ENCODE results near the gene NLRP4.
"Not testable (repeated sequence)": the region's sequence is repeated elsewhere in the genome, so short reads cannot be mapped to it uniquely, and the experiment has no call there.

Gene NLRP4

DNA sequence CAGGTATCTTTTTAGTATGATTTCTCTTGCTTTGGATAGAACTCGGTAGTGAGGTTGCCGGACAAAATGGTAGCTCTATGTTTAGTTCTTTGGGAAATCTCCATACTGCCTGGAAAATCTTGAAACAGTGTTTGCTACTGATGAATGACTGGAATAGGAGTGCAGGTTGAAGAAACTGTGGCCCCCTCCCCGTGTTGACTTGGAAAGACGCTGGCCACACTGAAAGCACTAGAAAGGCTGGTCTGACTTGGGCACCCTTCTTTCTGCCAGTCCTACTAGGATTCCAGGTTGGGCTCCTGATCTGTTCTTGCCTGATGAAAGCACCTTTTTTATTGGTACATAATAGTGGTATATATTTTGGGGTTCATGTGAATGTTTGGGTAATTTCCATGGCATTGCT lies 46.3 kb downstream of the NLRP4 start:
- no peak for DNase-seq

DNA sequence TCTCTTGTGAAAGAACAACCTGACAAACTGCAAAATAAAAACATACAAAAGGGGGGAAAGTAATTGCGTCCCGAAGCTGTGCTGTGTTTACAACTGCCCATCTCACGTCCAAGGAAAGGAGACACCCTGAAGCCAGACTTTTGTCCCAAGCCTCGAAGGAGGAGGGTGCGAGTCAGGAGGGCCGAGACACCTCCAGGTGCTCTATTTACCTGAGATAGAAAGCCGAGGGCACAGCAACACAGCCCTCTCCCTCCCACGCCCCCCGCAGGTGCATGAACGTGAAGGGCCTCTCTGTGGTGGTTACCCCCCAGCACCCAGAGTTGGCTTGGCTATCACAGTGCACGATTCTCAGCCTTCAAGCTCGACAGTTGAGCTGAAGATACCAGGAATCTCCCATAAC lies 62.6 kb downstream of the NLRP4 start:
- no peak for DNase-seq

- DNase-seq = no peak
These were observed 65.2 kb downstream of the NLRP4 start for GRCh38 chr19:55901369-55902079.

- DNase-seq = no peak
These were observed 65.9 kb downstream of the NLRP4 start for GRCh38 chr19:55902080-55902751.

DNA sequence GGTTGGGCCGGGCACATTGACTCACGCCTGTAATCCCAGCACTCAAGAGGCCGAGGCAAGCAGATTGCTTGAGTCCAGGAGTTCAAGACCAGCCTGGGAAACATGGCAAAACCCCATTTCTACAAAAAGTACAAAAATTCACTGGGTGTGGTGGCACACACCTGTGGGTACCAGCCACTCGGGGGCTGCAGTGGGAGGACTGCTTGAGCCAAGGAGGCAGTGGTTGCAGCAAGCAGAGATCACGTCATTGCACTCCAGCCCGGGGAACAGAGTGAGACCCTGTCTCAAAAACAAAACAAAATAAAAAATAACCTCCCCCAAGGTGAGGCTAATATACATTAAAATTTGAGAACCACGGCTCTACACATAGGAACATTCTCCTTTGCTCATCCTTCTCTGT lies 70.9 kb downstream of the NLRP4 start:
- no peak for DNase-seq

DNA sequence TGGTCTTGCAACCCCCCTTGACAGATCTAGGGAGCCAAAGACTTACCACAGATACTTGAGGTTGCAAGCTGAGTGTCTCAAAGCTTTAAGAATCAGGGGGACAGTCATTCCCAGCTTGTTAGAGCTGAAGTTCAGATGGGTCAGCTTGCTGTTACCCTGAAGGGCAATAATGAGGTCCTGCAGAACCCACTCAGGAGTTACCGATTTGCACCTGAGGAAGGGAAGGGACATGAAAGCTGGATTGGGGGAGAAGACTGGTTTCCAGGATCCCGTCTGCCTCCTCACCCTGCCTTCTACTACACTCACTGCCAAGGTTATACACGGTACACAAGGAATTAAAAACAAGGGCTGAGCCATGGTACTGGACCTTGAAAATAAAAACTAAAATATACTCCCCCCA lies 71.4 kb downstream of the NLRP4 start:
- no peak for DNase-seq

GRCh38 chr19:55909801-55910200 lies 73.5 kb downstream of the NLRP4 start:
- DNase-seq = no peak

DNA sequence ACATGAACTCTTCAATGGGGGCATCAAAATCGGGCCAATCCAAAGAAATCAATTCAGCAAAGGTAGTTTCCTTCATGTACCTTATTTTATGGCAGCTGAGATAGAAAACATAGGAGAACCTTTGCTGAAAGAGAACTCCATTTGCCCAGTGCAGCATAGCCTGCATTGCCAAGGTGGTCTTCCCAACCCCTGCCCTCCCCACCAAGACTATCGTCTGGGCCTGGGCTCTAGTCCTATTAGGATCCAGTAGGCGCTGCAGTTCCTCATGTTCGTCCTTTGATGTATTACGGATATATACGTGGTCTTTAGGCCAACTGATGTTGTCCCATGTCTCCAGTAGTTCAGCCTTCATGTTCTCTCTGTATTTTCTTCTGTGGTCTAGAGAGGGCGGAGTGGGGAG lies 76.6 kb downstream of the NLRP4 start:
- DNase-seq = no peak

DNA sequence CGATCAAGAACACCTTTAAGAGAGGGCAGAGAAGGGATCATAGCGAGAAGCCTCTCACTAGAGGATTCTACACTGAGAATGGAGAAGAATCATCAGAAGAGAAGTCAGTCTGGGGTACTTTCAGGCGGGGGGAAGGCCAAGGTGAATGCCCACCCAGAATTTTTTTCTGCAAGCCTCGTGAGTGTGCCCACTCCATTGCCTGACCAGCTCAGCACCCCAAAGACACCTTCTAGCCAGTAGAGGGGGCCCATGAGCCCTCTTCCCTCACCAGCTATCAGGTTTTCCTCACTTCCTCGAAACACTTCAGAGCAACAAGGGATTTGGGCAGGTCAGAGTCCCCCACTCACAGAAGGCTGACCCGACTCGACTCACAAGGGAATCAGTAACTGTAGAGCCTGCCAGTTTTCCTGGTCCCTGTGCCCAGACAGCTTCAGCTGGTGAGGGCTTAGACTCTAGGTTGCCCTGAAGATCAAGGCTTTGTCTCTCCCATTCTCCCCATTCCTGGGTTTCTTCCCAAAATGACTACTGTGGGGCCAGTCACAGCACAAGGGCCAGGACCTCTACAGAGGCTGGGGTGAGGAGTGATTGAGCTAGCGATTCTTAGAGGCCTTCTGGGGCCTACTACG lies 77.4 kb downstream of the NLRP4 start:
- no peak for DNase-seq

GRCh38 chr19:55923556-55923955 lies 87.2 kb downstream of the NLRP4 start:
- DNase-seq = no peak

DNA sequence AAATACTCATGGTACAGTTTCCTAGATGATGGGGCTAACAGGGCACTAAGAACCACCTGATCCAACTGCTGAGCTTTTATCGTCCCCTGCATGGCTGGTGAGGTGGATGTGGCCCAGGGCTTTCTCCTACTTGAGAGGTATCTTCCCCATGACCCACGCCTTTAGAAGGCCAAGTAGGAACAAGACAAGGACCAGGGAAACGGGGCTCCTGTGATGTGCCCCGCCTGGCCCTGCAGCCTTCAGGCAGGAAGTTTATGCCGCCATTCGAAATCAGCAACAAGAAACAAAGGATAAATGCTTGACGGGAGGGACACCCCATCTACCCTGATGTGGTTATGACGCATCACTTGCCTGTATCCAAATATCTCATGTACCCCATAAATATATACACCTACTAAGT lies 91.7 kb downstream of the NLRP4 start:
- no peak for DNase-seq

GRCh38 chr19:55929258-55929657 lies 92.9 kb downstream of the NLRP4 start:
- not testable (repeated sequence) for DNase-seq

GRCh38 chr19:55930996-55931515 lies 94.7 kb downstream of the NLRP4 start:
- DNase-seq = no peak

All from suppressor macrophage treated with lipopolysaccharide for 1 hour (primary cell).